Mammary epithelial cell (primary cell): Measurements from ENCODE around the gene CEBPZOS.

Source experiments
- CTCF ChIP-seq, 2 donors: IDR thresholded peaks in 1 of 2; conservative IDR thresholded peaks in 1 of 2; 2 replicates each; pipeline ENCODE4 v1.5.1; 2011 to 2012; ENCODE audit warnings: inconsistent platforms in 2 of 2, low read length in 2 of 2, mild to moderate bottlenecking in 2 of 2, control low read depth in 1 of 2, low read depth in 1 of 2; ENCODE audit not compliant: insufficient read depth in 1 of 2; ENCODE audit errors: extremely low read depth in 1 of 2
- EZH2 ChIP-seq: IDR thresholded peaks from 2 replicates; pipeline ENCODE4 v1.6.1; 2012; ENCODE audit warnings: low read length, inconsistent platforms, borderline replicate concordance

- TF ChIP-seq CTCF (conservative IDR thresholded peaks at IDR 0.05 in 1 of 2, IDR thresholded peaks at IDR 0.05 in 1 of 2; ENCODE audit: extremely low read depth in 1 of 2, insufficient read depth in 1 of 2, low read depth in 1 of 2, low read length in 2 of 2) (no peak), EZH2 (no peak)
Measured at GRCh38 chr2:37250869-37251740, 54.8 kb downstream of the CEBPZOS start.
